Epithelial cell of prostate (primary cell): ENCODE data around the gene CTAG1B.
"Not testable (repeated sequence)": the region's sequence is repeated elsewhere in the genome, so short reads cannot be mapped to it uniquely, and the experiment has no call there.

Source experiments
- DNase-seq: peaks from one replicate; pipeline ENCODE4 v3.0.0-alpha.2; 2011; ENCODE audit warnings: low read depth, low spot score
- H3K27ac ChIP-seq: fragments of 450-650 bp; 2 replicates; pipeline ENCODE4 v1.5.1; 2017; ENCODE audit warnings: mild to moderate bottlenecking

Gene CTAG1B

DNA sequence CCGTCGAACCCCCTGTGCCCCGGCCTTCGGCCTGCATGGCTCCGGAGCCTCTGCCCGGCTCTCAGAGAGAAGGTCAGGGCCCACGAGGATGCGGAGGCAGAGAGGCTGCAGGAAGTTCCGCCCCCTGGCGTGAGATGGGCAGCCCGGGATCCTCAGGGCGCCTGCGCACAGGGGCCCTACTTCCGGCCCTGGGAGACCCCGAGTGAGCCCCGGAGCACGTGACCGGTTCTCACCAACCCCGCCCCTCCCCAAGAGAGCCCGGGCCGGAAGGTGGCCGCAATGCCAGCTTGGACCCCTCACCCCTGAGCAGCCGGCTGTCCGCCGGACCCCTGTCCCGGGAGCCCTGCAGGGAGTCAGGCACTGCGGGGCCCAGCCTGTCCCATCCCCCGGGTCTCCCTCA is at the start of gene CTAG1B:
CTAG1B (minus strand) TSS at position 101 of the 400 bp plus-strand sequence; CDS start at position 37, 64 bp downstream.
- not testable (repeated sequence) for H3K27ac ChIP-seq, DNase-seq

DNA sequence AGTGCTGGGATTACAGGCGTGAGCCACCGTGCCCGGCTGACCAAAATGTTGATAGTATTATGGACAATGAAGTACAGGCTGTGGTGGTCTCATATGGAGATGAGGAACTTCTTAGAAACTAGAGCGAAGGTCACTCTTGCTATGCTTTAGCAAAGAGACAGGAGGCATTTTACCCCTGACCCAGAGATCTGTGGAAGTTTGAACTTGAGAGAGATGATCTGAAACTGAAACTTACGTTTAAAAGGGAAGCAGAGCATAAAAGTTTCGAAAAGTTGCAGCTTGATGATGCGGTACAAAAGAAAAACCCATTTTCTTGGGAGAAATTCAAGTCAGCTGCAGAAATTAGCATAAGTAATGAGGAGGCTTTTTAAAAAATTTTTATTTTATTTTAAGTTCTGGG is 42.8 kb upstream of the CTAG1B start:
- no peak for DNase-seq

DNA sequence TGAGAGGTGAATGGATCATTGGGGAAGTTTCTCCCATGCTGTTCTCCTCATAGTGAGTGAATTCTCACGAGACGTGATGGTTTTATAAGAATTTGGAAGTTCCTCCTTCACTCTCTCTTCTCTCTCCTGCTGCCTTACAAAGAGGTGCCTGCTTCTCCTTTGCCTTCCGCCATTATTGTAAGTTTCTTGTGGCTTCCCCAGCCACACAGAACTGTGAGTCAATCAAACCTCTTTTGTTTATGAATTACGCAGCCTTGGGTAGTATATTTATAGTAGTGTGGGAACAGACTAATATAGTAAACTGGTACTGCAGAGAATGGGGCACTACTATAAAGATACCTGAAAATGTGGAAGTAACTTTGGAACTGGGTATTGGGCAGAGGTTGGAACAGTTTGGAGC is 42.1 kb upstream of the CTAG1B start:
- H3K27ac ChIP-seq: no peak overlapping the region
- DNase-seq: no peak

More for the DNA sequence above, 42.8 kb upstream of the CTAG1B start:
- no peak overlapping the region for H3K27ac ChIP-seq

DNA sequence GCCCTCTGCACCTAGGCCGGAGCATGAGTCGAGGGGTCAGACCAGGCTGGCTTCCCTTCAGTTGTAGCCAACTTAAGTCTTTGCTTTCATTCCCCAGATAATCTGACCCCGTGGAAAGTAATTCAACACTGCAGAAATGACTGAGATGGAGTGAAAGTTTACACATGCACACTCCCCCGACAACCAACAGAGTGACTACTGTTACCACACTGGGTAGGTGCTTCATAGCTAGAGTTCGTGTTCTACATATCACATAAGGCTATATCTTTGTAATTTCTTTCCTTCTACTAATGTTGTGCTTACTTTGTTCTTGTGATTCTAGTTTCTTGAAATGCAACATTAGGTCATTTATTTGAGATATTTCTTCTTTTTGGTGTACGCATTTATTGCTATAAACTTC is 41.5 kb upstream of the CTAG1B start:
- DNase-seq: no peak
- H3K27ac ChIP-seq: no peak overlapping the region

DNA sequence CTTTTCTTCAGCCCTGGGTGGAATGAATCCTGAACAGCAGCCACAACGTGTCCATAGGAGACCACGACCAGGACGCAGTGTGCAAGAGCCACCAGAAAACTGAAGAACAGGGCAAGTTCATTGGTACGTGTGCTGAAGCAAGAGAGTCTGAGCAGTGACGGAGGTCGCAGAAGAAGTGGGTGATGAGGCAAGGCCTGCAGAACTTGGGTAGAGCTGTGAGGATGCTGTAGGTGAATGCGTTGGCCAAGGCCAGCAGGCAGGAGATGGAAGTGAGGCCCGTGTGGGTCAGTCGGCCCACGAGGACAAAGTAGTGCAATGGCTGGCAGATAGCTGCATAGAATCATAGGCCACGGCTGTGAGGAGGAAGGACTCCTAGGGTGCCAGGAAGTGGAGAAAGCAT is 39.9 kb upstream of the CTAG1B start:
- no peak overlapping the region for H3K27ac ChIP-seq
- no peak for DNase-seq

DNA sequence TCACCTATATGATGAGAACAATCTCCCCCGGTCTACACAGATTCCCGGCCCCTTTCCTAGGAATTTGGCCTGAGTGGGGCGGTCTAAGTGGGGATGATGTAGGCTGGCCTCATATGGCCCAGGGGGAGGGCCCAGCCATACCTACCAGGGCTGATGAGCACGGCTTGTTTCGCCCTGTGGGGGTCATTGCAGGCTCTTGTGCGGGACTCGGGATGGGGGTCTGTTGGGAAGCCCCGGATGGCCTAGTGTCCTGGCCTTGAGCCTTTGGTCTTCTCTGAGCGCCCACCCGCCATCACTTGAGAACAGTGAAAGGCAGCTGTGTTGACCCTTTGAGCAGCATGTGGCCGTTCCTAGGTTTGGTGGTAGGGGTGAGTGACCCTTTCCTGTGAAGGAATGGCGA is 39.1 kb upstream of the CTAG1B start:
- H3K27ac ChIP-seq: no peak overlapping the region
- DNase-seq: no peak

DNA sequence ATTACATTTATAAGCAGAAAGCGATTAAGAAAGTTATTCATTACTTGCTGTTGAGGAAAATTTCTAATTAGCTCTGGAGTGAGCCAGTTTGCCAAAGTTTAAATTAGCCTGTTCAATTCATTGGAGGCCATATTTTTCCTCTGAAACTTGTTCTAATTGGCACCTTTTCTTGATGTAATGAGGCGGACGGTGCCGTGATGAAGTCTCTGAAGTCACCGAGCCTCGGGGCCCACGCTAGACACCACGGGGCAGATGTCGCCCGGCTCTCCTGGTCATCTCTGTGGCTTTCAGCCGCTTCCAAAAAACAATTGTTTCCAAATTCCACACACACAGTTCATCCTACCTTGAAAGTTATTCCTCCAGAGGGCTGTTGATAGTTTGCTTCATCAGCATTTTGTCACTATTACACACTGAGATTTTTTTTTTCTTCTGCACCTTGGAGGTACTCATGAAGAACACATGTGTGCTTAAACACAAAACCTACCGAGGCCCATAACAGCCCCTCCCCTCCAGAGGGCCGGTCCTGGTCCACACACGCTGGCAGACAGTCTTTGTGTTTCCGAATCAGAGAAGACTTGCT is 38.2 kb upstream of the CTAG1B start:
- H3K27ac ChIP-seq: no peak overlapping the region
- no peak for DNase-seq

DNA sequence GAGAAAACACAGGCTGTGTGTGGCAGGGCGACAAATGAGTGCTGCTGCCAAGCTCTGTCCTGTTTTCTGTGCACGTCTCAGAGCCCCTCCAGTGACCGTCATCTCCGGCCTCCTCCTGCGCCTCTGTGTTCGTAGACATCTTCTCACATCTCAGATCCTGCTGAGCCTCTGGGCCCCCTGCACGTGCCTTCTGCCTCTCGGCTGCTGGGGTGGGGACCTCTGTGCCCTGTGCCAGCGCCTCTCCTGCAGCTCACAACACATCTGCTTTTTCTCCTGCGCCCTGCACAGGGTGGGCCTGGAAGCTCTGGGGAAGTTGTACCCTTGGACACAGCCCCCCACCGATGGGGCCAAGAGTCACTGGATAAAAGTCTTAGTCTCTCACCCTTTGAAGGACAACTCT is 36.7 kb upstream of the CTAG1B start:
- DNase-seq: no peak
- no peak overlapping the region for H3K27ac ChIP-seq

DNA sequence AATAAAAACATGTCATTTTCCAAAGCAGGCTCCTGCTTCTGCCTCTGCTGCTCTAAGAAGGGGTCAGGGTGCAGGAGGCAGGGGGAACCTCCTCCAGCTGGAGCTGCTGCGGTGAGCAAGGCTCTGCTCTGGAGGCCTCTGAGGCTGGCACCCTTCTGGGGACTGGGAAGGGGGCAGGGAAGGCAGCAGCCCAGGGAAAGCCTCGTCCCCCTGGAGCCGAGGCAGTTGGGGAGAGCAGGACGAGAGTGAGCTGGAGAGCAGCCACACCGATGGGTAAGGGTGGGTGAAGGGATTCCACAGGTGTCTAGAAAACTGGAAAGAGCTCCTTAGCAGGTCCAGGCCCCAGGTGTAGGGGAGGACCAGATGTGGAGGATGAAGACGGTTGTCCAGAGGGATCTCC is 36.3 kb upstream of the CTAG1B start:
- DNase-seq: no peak
- no peak overlapping the region for H3K27ac ChIP-seq

DNA sequence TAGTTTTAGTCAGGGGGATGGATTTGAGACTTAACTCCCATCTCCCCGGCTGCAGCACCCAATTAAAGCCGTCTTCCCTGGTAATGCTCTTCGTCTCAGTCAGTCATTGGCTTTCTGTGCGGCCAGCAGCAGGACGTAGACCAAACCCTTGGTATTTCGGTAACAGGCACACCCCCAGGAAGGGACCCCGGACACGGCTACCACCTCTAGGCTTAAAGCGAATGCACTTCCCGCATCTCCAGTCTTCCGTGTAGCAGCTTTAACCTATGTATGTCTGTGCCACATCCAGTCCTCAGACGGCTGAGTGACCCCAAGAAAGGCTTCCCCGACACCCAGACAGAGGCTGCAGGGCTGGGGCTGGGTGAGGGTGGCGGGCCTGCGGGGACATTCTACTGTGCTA is 35.8 kb upstream of the CTAG1B start:
- no peak for DNase-seq
- H3K27ac ChIP-seq: no peak overlapping the region

DNA sequence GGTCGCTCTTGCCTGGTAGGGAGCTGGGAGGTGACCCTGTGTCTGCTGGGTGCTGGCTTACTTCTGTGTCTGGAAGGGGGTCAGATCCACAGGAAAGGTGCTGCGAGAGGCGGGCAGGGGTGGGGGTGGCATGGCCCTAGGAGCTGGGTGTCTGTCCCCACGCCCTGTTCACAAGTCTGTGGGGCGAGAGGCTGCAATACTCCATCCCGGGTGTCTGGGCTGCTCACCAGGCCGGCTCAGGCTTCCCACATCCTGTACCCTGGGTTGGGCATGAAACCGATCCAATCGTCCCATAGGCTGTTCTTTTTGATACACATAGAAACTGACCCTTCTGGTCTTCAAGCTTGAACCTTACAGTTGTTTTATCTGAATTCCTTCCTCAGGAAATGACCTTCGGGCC is 35.3 kb upstream of the CTAG1B start:
- H3K27ac ChIP-seq: no peak overlapping the region
- no peak for DNase-seq

DNA sequence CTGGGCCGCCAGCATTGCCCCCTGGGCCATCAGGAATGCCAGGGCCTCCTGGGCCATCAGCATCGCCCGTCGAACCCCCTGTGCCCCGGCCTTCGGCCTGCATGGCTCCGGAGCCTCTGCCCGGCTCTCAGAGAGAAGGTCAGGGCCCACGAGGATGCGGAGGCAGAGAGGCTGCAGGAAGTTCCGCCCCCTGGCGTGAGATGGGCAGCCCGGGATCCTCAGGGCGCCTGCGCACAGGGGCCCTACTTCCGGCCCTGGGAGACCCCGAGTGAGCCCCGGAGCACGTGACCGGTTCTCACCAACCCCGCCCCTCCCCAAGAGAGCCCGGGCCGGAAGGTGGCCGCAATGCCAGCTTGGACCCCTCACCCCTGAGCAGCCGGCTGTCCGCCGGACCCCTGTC is 34.3 kb upstream of the CTAG1B start, which contains the start of gene CTAG2:
CTAG2 (minus strand) TSS at position 167 of the 400 bp plus-strand sequence; CDS start at position 103, 64 bp downstream.
- not testable (repeated sequence) for H3K27ac ChIP-seq, DNase-seq

DNA sequence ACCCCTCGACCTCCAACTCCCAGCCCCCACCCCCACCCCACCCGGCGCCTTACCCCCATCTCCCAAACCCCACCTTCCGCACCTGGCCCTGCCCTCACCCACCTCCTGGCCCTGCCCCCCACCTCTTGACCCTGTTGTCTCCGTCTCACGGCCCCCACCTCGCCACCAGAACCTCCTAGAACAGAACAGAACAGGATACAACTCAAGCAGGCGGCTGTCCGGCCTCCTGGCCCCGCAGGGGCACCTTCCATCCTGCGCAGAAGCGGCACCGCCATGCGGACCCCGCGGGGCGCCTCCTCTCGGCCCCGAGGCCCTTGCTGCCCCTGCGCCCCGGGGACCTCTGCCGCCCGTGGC is 33.9 kb upstream of the CTAG1B start:
- no peak for DNase-seq
- no peak overlapping the region for H3K27ac ChIP-seq

DNA sequence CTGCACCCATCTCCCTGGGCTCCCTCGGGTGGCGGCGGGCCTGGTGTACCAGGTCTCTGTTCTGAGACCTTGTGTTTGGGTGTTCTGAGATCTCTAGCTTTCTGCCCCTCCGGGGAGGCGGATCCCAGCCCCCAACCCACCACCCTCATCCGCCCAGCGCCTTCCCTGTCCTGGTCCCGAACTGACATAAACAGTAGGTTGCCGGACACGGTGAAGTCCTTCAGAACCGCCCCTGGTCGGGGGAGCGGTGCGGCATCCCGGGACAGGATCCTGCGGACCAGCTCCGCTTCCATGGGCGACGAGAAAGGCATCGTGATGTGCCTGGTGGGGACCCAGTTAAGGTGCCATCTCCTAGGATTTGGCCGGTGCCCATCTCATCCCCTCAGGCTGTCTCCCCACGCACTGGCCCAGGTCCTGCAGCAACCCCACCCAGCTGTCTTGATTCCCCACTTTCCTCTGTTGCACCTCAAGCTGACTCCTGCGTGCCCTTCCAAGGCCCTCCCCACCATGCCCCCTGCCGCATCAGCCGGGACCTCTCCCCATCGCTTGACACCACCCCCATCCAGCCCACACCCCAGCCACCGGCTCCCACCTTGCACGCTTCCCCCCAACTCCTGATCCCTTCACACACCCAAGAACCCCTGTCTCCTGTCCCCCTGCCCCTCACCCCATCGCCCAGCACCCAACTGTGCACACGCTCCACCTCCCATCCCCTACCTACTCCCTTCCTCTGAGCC is 33.4 kb upstream of the CTAG1B start:
- H3K27ac ChIP-seq: no peak overlapping the region
- DNase-seq: no peak

DNA sequence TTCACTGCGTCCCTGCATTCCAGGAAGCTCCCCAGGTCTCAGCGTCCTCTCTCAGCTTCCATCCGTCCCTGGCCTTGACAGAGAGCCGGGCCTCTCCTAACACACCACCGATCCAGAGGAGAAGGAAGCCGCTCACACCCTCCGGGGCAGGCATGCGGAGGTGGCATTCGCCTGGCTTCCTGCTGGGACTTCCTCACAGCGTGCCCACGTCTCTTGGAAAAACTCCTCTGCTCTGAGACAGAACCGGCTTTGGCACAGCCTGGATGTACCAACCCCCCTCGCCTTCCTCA is 31.1 kb upstream of the CTAG1B start:
- DNase-seq: no peak
- H3K27ac ChIP-seq: no peak overlapping the region

DNA sequence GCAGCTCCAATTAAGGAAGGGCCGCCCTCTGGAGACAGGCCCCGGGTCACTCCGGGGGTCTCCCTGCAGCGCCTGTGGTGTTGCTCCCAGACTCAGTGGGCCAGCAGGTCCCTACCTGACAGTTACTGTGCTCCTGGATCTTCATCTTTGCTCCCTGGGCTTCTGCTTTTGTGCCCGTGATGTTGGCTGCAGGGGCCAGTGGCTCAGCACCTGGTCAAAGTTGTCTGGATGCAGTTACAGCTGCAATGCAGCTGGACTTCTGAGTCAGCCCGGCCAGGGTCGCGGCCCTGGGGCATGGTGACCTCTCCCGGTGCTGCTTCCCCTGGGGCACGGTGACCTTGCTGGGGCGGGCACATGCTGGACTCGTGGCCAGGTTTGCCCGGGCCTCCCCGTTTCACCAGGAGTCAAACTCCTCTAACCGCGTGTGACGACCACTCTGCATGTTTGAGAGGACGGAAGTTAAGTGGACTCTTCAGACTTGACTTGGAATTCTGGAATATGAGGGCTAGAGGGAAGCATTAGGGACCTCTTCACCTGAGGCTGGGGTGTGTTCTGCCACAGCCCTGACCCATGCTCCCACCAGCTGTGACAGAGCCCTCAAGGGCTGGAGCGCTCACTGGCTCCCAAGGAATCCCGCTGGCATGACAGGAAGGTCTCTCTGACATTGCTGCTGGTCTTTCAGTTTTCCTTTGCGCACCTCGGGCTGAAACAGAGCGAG is 30.6 kb upstream of the CTAG1B start:
- no peak for DNase-seq
- no peak overlapping the region for H3K27ac ChIP-seq

DNA sequence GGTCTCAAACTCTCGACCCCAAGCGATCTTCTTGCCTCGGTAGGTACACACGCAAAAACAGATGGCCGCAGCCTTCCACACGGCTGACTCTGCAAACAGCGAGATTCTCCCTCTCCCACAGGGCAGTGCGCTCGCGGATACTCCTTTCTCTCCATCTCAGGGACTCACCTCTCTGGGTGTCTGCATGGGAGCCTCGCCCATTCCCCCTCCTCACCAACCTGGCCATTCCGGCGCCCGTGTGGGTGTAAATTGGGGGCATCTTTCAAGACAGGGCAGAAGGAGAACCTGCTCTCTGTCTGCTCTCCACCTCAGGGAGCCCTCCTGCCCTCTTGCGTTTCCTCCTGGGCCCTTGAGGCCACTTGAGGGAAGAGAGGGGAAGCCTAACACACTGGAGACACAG is 29.8 kb upstream of the CTAG1B start:
- H3K27ac ChIP-seq: no peak overlapping the region
- no peak for DNase-seq

DNA sequence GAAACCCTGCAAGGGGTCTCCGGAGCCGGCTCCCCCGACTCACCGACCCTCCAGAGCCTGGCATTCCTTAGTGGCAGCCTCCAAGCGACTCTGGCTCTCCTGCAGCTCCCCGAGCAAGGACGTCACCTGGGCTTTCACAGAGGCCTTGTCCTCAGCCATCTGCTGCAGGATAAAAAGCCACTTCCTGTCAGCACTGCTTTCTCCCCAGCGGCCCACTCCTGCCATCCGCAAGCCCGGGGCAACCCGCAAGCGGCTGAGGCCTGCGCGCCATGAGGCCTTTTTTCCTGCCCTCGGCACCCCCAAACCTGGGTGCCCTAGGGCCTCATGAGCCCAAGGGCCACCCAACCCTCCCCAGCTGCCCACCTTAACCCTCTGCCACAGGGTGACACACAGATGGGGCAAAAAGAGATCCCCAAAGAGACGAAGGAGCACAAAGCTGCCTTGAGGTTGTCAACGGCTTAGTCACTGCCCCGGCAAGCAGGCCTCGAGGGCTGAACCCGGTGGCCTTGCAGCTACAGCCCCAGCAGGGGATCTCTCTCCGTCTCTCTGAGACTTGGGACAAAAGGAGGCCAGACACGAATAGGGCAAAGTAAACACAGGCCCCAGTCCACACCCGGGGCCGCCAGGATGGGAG is 26.8 kb upstream of the CTAG1B start:
- H3K27ac ChIP-seq, DNase-seq: not testable (repeated sequence)

DNA sequence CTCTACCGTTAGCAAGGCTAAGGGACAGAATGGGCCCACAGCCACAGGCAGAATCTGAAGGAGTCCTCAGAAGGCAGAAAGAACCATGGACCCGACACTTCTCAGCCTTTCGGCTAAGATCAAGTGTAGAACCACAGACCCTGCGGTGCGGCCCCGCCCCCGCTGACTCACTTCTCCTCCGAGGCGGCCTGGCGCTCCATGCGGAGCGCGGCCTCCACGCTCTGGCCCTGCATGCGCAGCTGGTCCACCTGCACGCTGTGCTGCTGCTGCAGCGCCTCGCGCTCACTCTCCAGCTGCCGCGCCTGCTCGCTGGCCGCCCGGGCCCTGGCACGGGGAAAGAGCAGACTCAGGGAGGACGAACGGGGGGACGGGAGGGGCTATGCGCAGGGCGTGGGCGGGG is 24.6 kb upstream of the CTAG1B start:
- DNase-seq, H3K27ac ChIP-seq: not testable (repeated sequence)

DNA sequence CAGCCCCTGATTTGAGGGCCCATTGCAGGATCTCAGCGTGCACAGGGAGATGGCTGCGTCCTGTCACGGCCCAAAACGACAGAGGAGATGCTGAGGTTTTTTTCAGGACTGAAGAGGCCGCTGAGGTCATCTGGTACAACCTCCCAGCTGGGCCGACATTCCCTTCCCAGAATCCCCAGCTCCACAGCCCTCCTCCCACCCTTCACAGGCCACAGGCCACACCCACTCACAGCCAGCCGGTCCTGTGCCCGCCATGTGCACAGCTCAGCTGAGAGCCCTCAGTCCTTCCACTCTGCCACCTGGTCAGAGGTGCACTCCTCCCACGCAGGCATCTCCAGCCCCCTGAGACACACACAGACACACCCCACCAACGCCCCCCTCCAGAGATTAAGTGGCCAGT is 22.7 kb upstream of the CTAG1B start:
- DNase-seq, H3K27ac ChIP-seq: not testable (repeated sequence)

DNA sequence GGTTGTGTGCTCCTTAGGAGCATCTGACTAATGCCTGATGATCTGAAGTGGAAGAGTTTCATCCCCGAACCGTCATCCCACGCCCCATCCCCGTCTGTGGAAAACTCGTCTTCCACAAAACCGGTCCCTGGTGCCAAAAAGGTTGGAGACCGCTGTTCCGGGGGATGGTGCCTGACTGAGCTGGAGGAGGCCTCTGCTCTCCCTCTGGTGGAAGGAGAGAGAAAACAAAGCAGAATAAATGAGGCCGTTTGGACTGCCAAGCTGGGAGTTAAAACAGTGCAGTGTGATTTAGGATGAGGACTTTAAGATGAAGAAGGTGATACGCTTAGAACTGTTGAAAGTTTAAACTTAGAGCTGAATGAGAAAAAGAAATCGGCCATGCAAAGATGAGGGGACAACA is 14.6 kb upstream of the CTAG1B start:
- not testable (repeated sequence) for DNase-seq, H3K27ac ChIP-seq
